CD4-positive, alpha-beta T cell treated with Interleukin-17A for 1 hour (primary cell): ENCODE measurements around the gene CHST8.

ENCODE experiments used
- DNase-seq: peaks from one replicate; pipeline ENCODE4 v3.0.0-alpha.2; 2020

The CHST8 gene

DNA sequence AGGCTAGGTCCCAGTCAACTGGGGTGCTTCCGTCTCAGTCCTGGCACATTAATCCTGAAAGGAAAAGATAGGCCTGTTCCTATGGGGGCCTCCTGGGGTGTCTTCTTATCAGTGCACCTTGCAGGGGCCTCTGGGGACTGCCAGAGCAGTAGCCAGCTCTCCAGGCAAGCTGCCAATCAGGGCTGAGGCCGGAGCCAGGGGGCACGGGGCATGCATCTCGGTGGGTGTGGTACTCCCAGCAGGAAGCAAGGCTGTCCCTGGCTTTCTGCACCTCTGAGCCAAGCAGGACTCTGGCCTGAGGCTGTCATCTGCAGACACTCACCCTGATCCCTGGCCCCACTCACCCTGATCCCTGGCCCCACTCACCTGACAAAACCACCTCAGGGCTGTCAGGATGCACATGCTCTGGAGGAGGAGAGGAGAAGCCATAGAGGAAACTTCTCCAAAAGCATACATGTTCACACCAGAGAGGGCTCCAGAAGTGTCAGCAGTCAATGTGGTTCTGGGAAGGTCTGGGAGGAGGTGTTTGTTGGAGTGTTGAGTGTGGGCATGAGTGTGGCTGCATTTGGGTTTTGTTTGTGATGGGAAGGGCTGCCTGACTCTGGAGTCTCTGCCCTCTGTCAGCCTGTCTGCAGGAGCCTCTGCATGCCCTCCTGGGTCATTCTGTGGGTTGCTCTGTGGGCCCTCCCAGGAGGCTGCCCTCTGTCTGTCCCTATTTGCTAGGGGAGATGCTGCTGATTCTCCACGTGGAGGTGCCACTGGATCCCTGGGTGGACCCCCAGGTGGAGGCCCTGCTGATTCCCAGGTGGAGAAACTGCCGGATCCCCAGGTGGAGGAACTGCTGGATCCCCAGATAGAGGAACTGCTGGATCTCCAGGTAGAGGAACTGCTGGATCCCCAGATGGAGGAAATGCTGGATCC is 152.2 kb downstream of the CHST8 start:
- no peak for DNase-seq

DNA sequence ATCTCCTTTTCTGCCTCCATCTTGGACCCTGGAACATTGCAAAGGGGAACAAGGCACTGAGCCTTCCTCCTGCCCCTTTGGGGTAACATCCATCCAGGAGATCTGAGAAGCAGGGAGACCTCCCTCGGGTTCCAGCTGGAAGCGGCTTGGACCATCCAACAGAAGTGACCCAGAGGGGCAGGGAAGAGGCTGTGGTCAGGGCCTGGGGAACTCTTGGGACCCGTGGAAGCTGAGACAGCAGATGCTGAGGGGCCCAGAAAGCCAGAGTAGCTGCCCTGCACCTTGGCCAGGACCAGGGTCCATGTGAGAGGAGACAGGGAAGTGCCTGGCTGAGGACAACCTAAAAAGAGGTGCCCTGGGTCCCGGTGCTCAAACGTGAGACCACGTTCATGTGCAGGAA is 153.0 kb downstream of the CHST8 start:
- DNase-seq, result no peak

DNA sequence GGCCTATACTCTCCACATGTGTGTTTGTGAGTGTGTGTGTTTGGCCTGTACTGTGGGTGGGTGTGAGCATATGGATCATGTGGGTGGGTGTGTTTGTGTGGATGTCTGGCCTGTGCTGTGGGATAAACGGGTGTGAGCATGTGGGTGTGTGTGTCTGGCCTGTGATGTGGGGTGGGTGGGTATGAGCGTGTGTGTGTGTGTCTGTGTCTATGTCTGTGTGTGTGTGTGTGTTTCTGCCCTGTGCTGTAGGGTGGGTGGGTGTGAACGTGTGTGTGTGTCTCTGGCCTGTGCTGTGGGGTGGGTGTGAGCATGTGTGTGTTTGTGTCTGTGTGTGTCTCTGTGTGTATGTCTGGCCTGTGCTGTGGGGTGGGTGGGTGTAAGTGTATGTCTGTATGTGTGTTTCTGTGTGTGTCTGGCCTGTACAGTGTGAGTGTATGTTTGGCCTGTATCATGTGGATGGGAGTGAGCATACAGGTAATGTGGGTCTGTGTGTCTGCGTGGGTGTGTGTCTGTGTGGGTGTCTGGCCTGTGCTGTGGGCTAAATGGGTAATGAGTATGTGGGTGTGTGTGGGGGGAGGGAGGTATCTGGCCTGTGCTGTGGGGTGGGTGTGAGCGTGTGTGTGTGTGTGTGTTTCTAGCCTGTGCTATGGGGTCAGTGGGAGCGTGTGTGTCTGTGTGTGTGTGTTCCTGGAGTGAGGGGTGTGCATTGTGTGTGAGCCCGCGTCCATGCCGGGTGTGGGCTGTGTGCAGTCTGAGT is 154.2 kb downstream of the CHST8 start:
- DNase-seq, result no peak

DNA sequence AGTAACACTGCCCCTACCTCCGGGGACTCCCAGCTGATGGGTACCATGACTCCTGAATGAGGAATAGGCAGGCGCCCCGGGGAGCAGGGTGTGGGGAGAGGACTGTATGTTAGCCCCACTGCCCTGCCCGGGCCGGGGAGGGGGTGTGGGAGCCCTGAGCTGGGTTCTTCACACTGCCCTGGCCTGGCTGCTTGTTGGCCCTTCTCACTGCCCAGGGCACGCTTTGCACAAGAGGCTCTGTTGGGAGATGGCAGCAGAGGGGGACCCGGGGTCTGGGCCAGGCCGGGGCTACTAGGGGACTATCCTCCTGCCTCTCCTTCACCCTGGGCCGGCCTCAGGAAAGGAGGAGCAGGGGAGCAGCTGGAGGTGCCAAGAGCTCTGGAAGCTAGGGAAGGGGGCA is 155.6 kb downstream of the CHST8 start:
- DNase-seq, result no peak

DNA sequence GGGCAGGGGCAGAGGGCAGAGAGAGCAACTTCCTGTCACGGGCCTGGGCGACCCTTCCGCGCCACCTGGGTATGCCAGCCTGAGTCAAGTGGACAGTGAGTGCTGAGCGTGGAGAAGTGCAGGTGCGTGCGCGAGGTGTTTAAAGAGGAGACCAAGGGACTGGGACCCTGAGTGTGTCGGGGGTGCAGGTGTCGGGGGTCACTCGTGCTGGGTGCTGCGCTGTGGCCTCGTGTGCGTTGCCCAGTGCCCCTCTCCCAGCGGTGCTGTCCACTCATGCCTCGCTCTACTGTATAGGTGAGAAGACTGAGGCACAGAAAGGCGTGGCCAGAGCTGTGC is 156.0 kb downstream of the CHST8 start:
- DNase-seq, result no peak

DNA sequence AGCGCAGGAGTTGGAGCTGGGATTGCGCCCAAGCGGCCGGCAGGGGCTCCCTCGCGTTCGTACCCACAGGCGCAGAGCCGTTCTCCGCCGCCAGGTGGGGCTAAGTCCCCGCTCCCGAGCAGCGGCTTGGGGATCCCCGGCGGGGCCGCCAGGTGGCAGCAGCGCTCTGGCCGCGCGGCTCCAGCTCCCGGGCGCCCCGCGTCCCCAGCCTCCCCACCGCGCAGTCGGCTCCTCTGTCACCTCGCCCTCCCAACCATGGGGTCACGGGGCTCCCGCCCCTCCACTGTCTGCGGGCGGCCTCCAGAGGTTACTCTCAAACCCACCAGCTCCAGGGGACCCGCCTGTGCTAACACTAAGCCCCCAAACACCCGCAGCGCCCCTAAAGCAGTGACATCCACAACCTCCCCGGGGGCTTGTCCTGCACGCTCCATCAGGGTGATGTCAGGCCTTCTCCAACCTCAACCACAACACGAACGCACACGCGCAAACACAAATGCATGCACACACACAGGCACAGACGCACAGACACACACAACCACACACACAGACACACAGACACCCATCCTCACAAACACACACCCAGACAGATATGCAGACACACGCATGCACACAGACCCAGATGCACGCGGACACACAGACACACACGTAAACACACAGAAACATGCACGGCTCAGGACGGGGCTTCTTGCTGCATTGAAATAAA is 156.5 kb downstream of the CHST8 start:
- DNase-seq, result peak; percentile 85

DNA sequence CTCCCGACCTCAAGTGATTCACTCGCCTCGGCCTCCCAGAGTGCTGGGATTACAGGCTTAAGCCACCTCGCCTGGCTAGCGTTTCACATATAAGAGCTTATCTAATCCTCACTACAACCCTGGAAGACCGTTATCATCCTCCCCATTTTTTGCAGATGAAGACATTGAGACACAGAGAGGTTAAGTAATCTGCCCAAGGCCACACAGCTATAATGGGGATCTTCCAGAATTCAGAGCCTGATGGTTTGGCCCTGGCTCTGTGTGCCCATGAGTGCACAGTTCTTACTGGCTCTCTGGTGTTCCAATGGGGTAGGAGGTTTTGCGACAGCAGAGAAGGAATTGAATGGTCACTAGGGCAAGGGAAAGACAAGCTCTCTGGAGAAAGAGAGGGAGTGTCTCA is 158.1 kb downstream of the CHST8 start:
- no peak for DNase-seq

DNA sequence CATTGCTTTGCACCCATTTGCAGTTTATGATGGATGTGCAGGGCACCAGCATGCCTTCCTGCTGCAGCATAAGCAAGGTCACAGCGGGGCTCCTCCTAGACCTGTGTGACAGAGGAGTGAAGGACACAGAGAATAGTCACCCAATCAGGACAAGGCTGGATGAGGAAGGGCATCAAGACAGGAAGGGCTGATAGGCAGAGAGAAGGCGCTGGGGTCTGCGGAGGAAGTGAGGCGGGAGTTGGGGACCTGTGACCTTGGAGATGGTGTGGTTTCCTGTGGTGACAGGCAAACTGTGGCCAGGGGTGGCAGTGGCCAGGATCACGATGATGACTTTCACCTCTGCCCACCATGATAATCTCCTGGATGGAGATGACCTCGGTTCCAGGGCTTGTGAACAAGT is 158.5 kb downstream of the CHST8 start:
- no peak for DNase-seq

DNA sequence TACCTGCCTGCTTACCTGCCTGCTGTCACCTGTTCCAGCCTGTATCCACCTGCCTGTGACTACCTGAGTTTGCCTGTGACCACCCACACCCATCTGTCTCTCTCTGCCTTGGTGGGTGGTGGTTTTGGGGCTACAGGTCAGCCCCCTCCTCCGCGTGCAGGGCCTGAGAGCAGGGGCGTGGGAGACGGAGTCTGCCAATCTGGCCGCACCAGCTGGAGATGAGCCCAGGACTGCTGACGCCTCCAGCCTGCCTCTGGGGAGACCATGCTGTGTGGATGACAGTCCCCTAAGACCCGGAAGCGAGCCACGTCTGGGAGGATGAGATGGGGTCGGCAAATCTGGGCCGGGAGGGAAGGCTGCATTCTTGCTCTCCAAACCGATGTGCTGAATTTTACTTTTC is 159.0 kb downstream of the CHST8 start:
- DNase-seq, result no peak

DNA sequence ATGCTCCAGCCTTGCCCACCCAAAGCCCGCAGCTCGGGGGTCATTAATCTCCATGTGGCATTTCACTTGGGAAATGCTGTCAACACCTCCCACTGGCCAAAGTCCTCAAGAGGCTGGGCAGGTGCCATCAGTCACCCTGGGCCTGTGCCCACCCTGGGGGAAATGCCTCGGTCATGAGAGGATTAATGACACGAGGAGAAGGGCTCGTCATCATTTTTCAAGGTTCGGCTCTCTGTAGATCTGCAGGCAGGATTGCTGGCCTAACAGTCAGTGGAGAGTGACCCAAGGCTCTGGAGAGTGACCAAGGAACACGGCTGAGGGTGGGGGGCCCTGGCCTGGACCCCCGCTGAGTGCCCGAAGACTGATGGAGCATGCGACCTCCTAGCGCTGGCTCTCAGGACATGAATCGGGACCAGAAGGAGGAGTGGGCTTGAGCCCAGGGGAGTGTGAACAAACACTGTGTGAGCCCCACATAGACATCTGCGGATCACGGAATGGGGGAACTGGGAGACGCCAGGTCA is 159.7 kb downstream of the CHST8 start:
- no peak for DNase-seq

DNA sequence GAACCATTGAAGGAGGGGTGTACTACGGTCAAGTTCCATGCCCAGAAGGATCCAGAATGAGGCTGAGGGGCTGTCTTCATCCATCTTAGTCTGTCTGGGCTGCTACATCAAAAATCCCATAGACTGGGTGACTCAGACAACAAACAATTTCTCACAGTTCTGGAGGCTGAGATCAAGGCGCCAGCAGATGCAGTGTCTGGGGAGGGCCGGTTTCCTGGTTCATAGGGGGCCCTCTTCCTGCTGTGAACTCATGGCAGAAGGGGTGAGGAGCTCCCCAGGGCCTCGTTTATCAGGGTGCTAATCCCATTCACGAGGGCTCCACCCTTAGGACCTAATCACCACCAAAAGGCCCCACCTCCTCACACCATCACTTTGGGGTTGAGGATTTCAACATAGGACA is 160.2 kb downstream of the CHST8 start:
- DNase-seq, result no peak

DNA sequence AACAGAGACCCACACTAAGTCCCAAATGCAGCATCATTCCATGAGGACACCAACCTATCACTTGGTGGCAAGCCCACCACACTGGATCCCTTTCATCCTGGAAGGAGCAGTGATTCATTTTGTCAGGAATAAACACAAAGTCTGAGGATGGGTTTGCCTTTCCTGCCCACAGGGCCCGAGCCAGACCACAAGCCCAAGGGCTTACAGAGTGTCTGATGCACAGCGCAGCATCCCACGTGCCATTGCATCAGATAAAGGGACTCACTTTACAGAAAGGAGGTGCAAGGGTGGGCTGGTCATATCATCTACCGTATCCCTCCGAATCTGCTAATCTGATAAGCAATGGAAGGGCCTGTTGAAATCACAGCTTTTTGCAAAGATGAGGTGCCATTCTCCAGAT is 162.7 kb downstream of the CHST8 start:
- DNase-seq, result no peak

DNA sequence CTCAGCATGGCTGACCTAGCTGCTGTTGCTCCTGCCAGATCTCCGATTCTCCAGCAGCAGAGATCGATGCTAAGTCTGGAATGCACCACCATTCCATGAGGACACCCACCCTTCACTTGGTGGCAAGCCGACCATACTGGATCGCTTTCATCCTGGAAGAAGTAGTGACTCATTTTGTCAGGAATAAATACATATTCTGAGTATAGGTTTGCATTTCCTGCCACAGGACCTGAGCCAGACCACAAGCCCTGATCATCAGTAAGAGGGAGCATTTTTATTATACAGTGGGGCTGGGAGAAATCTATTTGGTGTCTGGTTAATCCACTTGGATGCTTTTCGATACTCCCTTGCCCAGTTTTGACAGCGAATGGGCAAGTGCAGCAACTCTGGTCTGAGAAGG is 164.0 kb downstream of the CHST8 start:
- no peak for DNase-seq

DNA sequence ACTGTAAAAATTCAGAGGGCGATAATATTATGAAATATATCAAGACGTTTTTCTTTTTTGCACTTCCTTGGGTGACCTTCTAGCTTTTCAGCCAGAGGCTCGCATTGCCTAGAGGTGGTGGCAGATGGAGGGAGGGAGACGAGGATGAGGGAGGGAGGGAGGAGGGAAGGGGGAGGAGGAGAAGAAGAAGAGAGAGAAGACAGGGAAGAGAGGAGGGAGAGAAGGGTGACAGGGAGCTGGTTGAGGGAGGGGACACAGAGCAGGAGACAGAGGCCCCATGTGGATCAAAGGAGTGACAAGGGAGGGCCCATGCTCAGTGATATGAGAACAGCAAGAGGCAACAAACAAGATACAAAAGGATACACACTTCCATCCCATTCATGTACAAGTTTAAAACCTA is 166.9 kb downstream of the CHST8 start:
- no peak for DNase-seq

DNA sequence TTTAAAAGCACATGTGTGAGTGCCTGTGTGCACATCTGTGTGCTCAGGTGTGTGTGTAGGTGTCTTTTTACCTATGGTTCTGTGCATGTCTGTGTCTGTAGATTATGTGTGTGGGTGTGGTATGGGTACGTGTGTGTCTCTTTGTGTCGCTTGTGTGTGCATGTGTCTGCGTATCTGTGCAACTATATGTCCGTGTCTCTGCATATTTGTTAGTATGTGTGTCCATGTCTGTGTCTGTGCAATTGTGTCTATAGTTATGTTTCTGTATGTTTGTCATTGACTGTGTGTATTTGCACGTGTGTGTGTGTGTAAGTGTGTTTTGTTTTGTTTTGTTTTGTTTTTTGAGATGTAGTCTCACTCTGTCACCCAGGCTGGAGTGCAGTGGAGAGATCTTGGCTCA is 167.6 kb downstream of the CHST8 start:
- no peak for DNase-seq

DNA sequence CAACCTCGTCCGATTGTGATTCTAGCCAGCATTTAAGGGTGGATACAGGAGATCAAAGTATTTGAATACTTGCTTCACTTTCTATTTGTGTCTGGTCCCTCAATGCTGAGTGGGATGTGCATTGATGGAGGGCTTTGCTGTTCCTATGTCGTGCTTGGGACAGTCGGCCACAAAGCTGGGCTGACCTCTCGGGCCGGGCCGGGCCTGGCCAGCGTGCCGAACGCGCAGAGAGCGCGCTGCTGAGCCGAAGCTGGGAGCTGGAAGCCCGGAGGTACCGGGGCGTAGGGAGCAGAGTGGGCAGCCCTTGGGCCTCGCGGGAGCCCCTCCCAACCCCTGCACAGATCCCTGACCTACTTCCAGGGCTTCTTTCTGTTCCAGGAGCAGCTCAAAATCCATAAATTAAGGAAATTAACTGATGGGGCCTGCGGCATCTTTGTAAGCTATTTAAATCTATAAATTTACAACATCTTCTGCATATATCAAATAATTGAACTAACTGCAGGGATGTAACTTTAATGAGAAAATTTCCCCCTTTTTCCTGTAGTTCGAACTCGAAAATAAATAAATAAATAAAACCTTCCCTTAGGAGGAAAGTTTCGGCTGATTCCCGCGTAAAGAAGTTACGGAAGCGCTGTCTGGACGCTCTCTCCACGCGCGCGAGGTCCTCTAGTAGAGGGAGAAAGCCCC is 173.1 kb downstream of the CHST8 start:
- DNase-seq, result no peak

DNA sequence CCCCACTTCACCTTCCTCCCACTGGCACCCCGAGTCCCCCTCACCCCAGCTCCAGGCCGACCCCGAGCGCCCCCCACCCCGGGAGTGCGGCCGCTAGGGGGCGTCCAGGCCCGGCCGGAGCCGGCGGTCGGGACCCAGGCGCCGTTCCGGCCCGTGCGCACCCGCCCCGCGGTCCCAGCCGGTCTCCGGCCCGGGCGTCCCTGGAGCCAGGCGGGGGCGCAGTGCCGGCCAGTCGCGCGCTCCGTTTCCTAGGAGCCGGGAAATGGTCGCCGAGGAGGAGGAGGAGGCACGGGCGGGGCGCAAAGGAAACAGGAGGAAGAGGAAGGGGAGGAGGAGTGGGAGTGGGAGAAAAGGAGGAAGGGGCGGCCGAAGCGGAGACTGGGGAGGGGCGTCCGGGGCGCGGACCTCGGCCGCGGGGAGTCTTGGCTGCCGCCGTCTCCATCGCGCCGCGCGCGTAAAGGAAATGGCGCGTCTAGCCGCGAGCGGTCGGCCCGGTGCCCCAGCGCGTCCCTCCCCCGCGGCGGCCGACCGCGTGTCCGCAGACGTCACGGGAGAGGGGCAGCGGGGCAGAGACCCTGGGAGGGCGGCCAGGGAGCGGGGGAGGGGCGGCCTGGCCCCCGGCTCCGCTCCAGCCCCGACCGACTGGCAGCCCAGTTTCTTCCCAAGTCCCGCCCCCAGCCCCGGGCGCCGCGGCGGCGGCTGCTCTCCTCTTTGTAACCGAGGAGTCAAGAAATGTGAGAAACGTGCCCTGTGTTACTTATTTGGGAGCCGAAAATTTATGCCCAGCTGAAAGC is 173.8 kb downstream of the CHST8 start:
- peak; percentile 44 for DNase-seq

DNA sequence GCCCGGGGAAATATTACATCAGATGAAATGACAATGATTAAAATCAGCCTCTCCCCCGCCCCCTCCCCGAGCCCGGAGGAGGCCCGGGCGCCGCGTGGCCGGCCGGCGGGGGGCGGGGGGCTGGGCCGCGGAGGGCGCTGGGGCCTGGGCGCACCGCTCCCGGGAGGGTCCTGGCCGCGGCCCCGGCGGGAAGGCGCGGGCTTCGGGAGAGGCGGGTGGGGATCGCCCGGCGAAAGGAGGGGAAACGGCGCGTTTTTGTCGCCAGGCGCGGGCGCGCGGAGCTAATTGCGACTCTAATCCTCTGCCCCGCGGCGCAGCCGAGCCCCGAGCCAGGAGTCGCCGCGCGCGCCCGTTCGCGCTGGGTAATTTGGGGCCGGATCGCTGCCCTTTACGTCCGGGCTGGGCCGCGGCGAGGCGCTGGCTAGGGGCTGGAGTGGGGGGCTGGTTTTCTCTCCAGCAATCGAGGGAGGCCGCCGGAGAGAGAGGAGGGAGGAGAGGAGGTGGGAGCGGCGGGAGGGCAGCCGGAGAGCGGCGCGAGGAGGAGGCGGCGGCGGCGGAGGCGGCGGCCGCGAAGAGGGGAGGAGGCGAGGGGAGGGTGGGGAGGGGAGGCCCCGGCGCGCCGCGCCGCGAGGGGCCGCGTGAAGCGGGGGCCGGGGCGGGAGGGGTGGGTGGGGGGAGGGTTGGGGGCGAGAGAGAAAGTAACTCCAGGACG is 174.6 kb downstream of the CHST8 start, which contains the start of gene KCTD15:
TSS of gene KCTD15 (plus strand) at position 707 of the 712 bp plus-strand sequence. CDS start 3,585 bp downstream, outside the sequence.
- peak; percentile 16 for DNase-seq

DNA sequence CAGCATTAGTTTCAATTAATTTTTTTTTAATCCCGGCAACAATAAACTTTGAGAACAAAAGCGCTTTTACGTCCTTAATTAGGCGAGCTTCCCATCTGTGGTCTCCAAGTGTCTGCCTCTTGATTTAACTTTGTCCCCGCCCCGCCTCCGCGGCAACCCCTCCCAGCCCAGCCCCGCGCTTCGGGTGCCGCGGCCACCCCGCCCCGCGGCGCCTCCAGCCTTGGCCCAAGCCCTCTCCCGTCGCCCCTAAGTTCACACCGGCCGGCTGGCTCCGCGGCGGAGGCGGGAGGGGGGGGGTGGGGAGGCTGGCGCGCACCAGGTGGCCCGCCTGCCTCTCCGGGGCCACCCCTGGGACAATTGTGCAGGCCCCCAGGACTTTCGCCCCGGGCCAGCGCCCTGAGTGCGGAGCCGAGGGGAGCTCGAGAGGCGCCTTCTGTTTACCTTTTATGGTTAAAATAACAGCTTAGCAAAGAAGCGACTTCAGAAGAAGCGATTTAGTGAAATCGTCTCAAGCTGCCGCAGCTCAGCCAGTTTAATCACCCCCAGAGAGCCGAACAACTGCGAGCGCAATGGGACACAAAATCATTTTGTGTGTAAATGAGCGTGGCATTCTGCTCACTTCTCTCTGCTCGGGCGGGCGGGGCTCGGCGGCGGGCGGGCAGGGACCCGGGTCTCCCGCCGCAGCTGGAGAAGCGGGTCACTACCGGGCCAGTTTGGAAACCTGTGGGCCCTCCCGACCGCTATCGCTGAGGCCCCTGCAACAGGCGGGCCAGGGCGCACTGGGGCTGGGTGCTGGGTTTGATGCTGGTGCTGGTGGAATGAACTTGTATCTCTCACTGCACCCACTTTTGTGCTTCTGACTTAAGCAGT is 176.3 kb downstream of the CHST8 start:
- peak; percentile 20 for DNase-seq

DNA sequence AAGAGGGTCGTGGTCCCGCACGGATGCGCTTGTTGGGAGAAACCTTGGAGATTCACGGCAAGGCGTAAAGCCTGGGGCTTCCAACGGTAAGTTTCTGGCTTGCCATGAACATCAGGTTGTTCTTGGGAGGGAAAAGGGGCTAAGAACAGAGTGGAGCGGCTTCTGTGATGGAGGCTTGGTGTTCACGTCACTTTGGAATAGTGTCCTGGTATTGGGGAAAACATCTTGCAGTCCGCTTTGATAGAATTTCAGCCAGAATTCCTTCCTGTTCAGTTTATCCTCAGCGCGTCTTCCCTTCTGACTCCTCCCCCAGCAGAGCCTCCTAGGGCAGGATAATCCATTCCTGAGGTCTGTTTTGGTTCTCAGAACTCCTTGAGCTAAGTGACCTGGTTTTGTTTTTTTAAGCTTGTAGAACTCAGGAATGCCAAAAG is 176.9 kb downstream of the CHST8 start:
- DNase-seq, result no peak
